Tibial artery (tissue), 4 donors: ENCODE measurements around the gene PSMA8.
"Not testable (repeated sequence)": the region's sequence is repeated elsewhere in the genome, so short reads cannot be mapped to it uniquely, and the experiment has no call there.

Source experiments
- DNase-seq, 2 donors: peaks; one replicate each; pipeline ENCODE4 v3.0.0-alpha.2; 2019
- H3K27ac ChIP-seq, 2 donors: fragments of 200-600 bp; sonication (generic) in 1 of 2; 1 replicate in 1 of 2; 2 replicates in 1 of 2; pipeline ENCODE4 v1.5.1; 2018 to 2019; ENCODE audit warnings: mild to moderate bottlenecking in 1 of 2
- H3K27me3 ChIP-seq, 2 donors: fragments of 200-600 bp; sonication (generic) in 1 of 2; one replicate each; pipeline versions ENCODE4 v1.5.1 to v1.6.0; 2016 to 2019
- H3K36me3 ChIP-seq, 3 donors: fragments of 200-600 bp; sonication (generic) in 2 of 3; one replicate each; pipeline ENCODE4 v1.5.1; 2016 to 2019; ENCODE audit warnings: mild to moderate bottlenecking in 2 of 3
- H3K4me1 ChIP-seq, 4 donors: fragments of 200-600 bp; sonication (generic) in 2 of 4; 1 replicate in 3 of 4; 2 replicates in 1 of 4; pipeline ENCODE4 v1.5.1; 2016 to 2019
- H3K4me3 ChIP-seq, 2 donors: fragments of 200-600 bp; sonication (generic) in 1 of 2; 1 replicate in 1 of 2; 2 replicates in 1 of 2; pipeline ENCODE4 v1.5.1; 2018 to 2019; ENCODE audit warnings: mild to moderate bottlenecking in 2 of 2
- H3K9me3 ChIP-seq, 3 donors: fragments of 200-600 bp; sonication (generic) in 1 of 3; one replicate each; pipeline ENCODE4 v1.5.1; 2016 to 2019
- intact Hi-C: fragments of 100-400 bp; cut with DNase I; formaldehyde crosslinking; loops from one replicate; pipeline ENCODE4 v1.15.0; 2023; ENCODE audit warnings: low total_unique reads
- TF ChIP-seq, protein P1 (sequence below), 2 experiments: fragments of 200-600 bp in 1 of 2; fragments of 450-650 bp in 1 of 2; IDR thresholded peaks; one replicate each; pipeline ENCODE4 v1.5.1; 2017 to 2019; ENCODE audit warnings: antibody characterized with exemption in 2 of 2, mild to moderate bottlenecking in 1 of 2, moderate library complexity in 1 of 2

Gene PSMA8

DNA sequence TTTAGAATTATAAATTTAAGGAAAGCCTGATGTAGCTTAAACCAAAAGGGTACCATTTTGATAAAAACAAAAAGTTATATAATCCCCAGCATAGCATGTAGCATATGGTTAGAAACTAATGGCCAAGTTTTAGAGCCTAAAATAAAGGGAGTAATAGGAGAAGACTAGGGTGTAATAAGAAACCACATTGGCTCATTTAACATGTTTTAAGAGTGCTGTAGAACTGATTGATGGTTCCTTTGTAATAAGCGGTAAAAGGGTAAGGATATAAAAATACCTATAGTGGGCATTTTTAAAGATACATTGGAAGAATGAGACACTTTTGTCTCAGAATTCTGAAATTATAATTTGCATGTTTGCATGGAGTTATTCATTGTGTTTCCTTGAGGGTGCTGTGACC lies 1.9 kb downstream of the PSMA8 start:
- no peaks in the 10 kb centered on the region for H3K27me3 ChIP-seq
- DNase-seq, result no peak
- no peaks in the 10 kb centered on the region for H3K4me1 ChIP-seq
- H3K27ac ChIP-seq, result no peak overlapping the region
- intact Hi-C loops, result no loop called here
- H3K36me3 ChIP-seq, result no peaks in the 10 kb centered on the region
- no peaks in the 10 kb centered on the region for H3K9me3 ChIP-seq
- TF ChIP-seq, protein P1, sequence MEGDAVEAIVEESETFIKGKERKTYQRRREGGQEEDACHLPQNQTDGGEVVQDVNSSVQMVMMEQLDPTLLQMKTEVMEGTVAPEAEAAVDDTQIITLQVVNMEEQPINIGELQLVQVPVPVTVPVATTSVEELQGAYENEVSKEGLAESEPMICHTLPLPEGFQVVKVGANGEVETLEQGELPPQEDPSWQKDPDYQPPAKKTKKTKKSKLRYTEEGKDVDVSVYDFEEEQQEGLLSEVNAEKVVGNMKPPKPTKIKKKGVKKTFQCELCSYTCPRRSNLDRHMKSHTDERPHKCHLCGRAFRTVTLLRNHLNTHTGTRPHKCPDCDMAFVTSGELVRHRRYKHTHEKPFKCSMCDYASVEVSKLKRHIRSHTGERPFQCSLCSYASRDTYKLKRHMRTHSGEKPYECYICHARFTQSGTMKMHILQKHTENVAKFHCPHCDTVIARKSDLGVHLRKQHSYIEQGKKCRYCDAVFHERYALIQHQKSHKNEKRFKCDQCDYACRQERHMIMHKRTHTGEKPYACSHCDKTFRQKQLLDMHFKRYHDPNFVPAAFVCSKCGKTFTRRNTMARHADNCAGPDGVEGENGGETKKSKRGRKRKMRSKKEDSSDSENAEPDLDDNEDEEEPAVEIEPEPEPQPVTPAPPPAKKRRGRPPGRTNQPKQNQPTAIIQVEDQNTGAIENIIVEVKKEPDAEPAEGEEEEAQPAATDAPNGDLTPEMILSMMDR (IDR thresholded peaks at IDR 0.05), result no peak
- no peak overlapping the region for H3K4me3 ChIP-seq

DNA sequence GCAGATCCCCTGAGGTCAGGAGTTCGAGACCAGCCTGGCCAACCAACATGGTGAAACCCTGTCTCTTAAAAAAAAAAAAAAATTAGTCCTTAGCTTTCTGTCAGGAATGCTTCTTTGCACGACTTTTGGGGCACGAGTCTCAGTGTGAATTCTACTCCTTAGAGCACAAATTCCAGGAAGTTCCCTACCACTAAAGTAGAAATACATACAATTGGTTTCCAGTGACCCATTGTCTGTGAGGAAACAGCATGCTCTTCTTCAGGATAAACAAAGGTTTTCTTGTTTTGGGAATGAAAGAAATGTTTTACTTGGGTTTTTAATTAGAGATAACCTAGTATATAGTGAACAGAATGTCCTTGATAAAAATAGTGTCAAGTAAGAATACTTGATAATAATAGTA lies 23.7 kb downstream of the PSMA8 start:
- DNase-seq, result no peak
- Histone ChIP-seq H3K9me3 (no peaks in the 10 kb centered on the region), H3K27ac (no peak overlapping the region), H3K36me3 (no peaks in the 10 kb centered on the region), H3K4me3 (no peak overlapping the region), H3K27me3 (no peaks in the 10 kb centered on the region), H3K4me1 (no peaks in the 10 kb centered on the region)
- TF ChIP-seq, protein P1 (IDR thresholded peaks at IDR 0.05), result no peak
- intact Hi-C loops, result no loop called here

DNA sequence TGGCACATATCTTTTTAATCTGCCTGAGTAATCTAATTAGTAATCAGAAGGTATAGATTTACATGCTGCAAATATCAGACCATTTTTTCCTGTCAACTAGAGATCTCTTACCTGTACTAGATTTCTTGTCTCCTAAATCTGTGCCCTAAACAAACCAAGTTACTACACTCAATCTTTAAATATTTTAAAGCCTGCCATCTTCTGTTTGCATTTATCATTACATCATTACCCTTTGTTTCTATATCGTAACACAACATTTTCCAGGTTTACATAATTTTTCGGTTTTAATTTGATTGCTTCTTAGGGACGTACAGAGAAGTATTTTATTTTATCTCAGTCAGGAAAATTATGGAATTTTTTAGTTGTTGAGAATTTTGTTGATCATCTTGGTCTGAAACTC lies 25.7 kb downstream of the PSMA8 start:
- DNase-seq, result no peak
- no peaks in the 10 kb centered on the region for H3K36me3 ChIP-seq
- intact Hi-C loops, result no loop called here
- H3K9me3 ChIP-seq, result no peaks in the 10 kb centered on the region
- no peak overlapping the region for H3K4me3 ChIP-seq
- TF ChIP-seq, protein P1 (IDR thresholded peaks at IDR 0.05), result no peak
- H3K27ac ChIP-seq, result no peak overlapping the region
- no peaks in the 10 kb centered on the region for H3K27me3 ChIP-seq
- H3K4me1 ChIP-seq, result no peaks in the 10 kb centered on the region

DNA sequence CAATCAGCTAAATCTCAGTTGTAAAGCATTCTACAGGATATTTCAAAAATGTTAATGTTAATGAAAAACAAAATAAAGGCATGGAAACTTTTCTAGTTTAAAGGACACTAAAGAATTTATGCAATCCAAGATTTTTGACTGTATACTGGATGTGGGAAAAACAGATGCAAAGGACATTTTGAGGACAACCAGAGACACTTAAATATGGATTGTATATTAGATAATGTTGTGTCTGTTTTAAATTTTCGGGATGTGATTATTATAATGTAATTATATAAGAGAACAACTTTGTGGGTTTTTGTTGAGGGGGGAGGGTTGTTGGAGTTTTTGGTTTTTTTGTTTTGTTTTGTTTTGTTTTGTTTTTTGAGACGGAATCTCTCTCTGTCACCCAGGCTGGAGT lies 30.9 kb downstream of the PSMA8 start:
- H3K9me3 ChIP-seq, result no peaks in the 10 kb centered on the region
- TF ChIP-seq, protein P1 (IDR thresholded peaks at IDR 0.05), result no peak
- H3K27me3 ChIP-seq, result no peaks in the 10 kb centered on the region
- intact Hi-C loops, result no loop called here
- no peak overlapping the region for H3K4me3 ChIP-seq
- no peak for DNase-seq
- no peak overlapping the region for H3K27ac ChIP-seq
- H3K36me3 ChIP-seq, result no peaks in the 10 kb centered on the region
- no peaks in the 10 kb centered on the region for H3K4me1 ChIP-seq

DNA sequence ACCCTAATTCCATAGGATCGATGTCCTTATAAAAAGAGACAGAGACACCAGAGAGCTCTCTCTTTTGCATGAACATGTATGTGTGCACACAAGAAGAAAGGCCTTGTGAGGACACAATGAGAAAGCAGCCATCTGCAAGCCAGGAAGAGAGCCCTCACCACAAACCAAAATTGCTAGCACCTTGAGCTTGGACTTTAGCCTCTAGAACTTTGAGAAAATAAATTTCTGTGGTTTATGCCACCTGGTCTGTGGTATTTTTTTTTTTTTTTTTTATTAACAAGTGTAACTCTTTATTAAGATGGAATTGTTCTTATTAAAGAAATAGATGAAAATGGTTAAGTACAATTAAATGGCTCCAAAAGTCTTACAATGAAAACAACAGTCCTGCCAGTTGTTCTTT lies 33.9 kb downstream of the PSMA8 start:
- H3K36me3 ChIP-seq, DNase-seq, intact Hi-C loops, H3K4me1 ChIP-seq, H3K4me3 ChIP-seq, H3K9me3 ChIP-seq, H3K27ac ChIP-seq, H3K27me3 ChIP-seq: not testable (repeated sequence)

DNA sequence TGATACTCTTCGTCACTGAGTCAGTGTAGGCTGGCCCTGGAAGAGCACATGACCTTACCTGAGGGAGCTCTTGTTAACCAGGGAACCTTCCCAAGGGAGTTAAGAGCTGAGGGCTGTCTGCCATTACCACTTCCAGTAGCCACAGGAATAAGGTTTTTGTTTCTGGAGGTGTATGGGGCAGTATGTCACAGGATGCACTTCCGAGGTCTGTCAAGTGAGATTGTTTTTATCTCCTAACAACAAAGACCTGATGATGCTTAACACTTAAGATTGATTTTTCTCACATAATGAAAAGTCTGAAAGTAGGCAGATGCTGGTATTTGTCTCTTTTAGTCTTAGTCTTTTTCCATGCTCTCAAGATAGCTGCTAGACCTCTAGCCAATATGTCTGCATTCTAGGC lies 41.8 kb downstream of the PSMA8 start:
- no peaks in the 10 kb centered on the region for H3K4me1 ChIP-seq
- H3K27ac ChIP-seq, result no peak overlapping the region
- DNase-seq, result no peak
- no peak overlapping the region for H3K4me3 ChIP-seq
- H3K36me3 ChIP-seq, result no peaks in the 10 kb centered on the region
- H3K9me3 ChIP-seq, result no peaks in the 10 kb centered on the region
- intact Hi-C loops, result no loop called here
- TF ChIP-seq, protein P1 (IDR thresholded peaks at IDR 0.05), result no peak
- no peaks in the 10 kb centered on the region for H3K27me3 ChIP-seq
